ENCODE data around the gene DQX1.
A peak's percentile ranks its signal among the peaks of the same experiment; 100 is the strongest.
"Not testable (repeated sequence)": the region's sequence is repeated elsewhere in the genome, so short reads cannot be mapped to it uniquely, and the experiment has no call there.

Gene DQX1

DNA sequence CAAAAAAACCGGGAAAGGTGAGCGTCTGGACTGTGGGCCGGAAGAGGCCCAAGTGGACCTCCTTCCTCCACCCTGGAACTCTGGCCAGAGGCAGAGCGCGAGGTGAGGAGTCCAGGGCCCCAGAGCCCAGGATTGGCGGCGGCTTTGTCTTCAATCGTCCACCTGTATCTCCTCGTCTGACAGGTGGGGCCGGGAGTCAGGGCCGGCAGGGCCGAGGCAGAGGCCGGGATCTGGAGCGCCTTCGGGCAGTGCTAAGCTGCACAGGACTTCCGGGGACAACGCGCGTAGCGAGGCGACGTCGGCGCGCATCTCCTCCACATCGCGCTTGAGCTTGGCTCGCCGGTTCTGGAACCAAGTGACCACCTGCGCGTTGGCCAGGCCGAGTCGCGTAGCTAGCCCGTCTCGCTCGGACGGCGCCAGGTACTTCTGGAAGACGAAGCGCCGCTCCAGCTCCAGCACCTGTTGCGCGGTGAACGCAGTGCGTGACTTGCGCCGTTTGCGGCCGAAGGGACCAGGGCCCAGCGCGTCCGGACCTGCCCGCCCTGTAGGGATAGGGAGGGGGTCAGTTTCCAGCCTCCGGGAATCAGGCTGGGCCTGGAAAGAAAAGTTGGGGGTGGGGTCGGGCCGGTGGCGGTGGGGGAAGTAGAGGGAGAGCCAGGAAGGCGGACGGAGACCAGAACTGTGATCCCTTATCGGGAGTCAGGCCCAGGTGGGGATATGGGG lies 28.1 kb downstream of the DQX1 start:
- no peak for DNase-seq (ENCODE audit: low read depth in 2 of 3, low spot score in 2 of 3)

DNA sequence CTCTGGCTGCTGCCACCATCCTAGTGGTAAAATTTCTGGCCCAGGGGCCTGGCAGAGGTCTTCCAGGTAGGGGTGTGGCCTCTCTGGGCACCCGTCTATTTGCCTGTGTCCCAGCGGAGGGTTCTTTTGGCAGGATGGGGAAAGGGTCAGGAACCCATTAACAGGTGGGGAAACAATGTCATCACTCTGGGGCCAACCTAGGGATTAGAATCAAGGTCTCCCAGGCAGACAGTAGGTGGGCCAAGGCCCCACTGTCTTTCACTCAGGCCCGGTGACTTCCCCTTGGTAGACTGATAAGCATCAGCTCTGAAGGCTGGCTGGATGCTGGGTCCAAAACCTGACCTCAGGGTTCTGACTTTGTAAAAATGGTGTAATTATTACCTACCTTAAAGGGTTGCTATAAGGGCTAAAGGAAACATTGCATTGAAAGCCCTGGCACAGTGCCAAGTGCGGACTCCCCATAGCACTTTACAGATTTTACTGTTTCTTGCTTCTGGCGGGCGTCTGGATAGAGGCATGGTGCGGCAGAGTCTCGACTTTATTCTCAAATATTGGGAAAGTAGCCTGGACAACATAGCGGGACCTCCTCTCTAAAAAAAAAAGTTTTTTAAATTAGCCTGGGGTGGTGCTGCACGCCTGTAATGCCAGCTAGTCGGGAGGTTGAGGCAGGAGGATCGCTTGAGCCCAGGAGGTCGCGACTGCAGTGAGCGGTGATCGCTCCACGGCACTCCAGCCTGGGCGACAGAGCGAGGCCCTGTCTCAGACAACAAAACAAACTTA lies 28.8 kb downstream of the DQX1 start:
- DNase-seq (ENCODE audit: low read depth in 2 of 3, low spot score in 2 of 3), result no peak

DNA sequence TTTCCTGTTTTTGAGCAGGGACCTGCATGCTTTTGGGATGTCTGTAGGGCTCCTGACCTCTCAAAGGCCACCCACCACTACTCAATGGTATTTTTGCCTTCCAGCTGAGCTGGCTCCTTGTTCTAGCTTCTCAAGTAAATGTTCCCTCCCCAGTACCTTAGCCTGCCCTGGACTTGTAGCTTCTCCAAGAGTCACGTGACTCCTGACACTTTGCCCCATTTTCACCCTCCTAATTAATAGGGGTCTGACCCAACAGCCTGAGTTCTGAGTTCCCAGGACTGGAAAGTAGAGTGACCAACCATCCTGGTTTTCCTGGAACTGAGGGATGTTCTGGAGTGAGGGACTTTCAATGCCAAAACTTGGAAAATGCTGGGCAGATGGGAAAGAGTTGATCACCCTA lies 30.6 kb downstream of the DQX1 start:
- no peak for DNase-seq (ENCODE audit: low read depth in 2 of 3, low spot score in 2 of 3)

DNA sequence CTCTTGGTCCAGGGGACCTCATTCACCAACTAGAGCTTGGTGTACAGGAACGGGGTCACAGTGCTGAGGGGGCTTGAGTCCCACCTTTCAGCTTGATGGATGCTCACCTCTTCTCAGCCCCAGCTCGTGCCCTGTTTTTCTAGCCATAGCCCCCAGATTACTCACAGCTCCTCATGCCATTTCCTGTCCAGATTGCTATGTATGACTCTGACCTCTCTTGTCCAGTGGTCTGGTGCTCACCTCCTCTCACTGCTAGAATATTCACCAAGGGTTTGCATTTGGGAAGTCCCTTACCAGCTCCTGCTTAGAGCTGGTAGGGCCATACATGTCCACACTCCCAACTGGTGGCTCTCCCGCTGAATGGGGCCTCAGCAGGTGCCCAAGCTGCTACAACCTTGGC lies 32.5 kb downstream of the DQX1 start:
- DNase-seq (ENCODE audit: low read depth in 2 of 3, low spot score in 2 of 3), result no peak

DNA sequence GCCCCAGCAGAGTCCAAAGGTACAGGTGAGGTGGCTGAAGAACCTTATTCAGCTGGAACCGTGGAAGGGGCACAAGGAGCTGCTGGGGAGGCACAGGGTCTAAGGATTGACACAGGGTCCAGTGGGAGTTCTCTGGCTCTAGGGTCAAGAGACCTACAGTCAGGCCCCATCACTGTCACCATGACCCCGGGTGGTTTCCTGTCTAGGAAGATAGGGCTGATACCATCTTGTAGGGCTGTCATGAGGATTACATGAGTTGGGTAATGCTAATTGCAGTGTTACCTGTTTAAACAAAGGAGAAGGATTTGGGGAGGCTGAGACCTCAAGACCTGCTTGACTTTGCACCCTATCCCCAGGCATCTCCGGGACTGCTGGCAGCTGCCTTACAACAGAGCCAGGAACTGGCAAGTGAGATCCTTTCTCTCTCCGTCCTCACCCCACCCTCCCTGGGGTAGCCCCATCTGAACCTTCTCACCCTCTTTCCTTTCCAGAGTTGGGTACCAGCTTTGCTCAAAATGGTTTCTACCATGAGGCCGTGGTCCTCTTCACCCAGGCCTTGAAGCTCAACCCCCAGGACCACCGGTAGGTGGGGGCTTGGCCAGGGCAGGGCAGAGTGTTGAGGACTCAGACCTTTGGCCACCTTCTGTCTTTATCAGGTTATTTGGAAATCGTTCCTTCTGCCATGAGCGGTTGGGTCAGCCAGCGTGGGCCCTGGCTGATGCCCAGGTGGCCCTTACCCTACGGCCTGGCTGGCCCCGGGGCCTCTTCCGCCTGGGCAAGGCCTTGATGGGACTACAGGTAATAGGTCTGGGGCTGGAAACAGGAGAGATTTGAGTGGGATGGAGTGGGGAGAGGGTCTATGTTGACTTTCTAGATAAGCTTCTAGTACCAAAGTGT lies 34.1 kb downstream of the DQX1 start:
- DNase-seq (ENCODE audit: low read depth in 2 of 3, low spot score in 2 of 3), result no peak

DNA sequence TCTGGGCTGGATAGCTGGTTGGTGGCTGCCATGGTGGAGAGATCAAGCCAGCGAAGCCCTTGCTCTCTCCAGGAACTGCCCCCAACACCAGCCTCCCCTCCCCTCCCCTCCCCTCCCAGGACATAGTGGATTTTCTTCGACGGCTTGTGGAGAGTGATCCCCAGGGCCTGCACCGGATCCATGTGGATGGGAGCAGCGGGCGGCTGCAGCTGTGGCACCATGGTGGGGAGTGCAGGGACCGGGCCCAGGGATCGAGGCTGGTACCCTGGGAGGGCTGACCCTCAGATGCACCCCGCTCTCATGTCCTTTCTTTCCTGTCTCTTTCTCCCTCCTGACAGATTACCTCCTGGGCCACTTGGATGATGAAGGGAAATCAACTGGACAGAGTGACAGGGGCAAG lies 36.1 kb downstream of the DQX1 start:
- no peak for DNase-seq (ENCODE audit: low read depth in 2 of 3, low spot score in 2 of 3)

DNA sequence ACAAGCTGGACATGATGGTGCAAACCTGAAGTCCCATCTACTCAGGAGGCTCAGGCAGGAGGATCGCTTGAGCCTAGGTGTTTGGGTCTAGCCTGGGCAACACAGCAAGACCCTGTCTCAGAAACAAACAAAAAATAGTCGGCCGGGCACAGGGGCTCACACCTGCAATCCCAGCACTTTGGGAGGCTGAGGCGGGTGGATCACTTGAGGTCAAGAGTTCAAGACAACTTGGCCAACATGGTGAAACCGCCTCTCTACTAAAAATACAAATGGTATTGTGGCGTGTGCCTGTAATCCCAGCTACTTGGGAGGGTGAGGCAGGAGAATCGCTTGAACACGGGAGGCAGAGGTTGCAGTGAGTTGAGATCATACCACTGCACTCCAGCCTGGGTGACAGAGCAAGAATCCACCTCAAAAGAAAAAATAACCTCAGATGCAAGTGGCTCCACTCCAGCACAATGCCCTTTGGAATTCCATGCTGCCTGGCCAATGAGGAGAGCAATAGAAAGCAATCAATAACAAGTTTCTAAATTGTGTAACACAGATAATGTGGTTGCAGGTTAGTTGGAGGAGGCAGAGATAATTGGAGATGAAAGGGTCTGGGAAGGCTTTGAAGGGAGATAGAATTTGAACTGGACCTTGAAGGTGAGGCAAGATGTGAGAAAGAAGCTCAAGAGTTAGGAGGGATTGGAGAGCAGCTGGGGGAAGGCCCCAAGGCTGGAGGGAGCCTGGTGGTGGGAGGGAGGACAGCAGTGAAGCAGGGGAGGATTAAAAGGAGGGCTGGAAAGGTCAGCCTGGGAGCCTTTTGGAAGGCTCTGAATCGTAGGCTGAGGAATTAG lies 37.2 kb downstream of the DQX1 start:
- DNase-seq (ENCODE audit: low read depth in 2 of 3, low spot score in 2 of 3), result no peak

DNA sequence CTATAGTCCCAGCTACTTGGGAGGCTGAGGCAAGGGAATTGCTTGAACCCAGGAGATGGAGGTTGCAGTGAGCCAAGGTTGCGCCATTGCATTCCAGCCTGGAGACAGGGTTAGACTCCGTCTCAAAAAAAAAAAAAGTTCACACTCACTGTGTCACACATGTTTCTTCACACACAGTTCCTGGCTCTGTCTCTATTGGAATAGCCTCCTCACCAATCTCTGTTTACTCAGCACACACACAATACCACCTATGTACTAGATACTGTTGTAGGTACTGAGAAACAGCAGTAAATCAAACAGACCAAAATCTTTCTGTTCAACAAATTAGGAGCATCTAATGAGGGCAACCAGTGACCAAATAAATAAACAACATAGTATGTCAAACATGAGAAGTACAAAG lies 39.9 kb downstream of the DQX1 start:
- DNase-seq (ENCODE audit: low read depth in 2 of 3, low spot score in 2 of 3), result no peak

DNA sequence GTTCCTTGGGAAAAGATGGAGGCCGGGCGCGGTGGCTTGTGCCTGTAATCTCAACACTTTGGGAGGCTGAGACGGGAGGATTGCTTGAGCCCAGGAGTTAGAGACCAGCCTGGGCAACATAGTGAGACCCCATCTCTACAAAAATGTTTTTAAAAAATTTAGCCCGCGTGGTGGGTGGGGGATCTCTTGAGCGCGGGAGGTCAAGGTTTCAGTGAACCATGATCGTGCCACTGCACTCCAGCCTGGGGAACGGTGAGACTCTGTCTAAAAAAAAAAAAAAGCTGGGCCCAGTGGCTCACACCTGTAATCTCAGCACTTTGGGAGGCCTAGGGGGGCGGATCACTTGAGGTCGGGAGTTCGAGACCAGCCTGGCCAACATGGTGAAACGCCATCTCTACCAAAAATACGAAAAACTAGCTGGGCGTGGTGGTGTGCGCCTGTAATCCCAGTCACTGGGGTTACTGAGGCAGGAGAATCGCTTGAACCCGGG lies 42.3 kb downstream of the DQX1 start:
- DNase-seq (ENCODE audit: low read depth in 2 of 3, low spot score in 2 of 3), result not testable (repeated sequence)

DNA sequence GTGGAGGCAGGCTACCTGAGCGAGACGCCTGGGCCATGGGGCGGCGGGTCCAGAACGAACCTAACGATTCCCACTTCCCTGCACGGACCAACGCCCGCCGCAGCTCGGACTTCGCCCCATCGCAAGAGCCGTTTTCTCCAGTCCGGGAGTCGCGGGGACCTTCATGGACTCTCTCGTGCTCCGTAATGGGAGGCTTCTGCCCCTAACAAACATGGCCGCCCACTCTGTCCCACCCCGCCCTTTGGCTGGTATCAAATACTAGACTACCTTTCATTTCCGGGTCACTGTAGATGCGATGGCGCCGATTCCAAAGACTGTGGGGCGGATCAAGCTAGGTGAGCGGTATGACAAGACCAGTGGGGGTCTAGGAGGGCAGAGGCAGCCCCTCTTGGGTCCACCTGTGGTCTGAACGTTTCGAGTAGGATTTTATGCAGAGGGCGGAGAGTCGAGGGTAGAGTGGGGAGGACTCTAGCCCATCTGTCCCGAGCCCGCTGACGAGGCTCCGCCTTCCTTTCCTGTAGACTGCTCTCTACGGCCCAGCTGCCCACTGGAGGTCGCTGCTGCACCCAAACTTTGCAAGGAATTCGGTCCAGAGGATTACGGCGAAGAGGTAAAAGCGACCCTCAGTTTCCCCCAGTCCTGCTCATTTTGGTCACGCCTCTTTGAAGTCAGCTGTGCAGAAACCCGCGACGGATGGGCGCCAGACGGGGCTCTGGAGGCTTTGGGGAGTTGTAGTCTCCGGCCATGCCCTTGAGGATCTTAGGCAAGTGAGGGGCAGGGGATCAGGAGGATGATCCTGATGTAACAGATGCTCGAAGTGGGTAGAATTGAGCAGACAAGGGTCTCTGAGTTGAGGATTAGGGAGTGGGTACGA lies 43.0 kb downstream of the DQX1 start, which contains the start of the genes CCDC142 and TTC31:
TSS of gene CCDC142 (minus strand) at position 198 of the 874 bp plus-strand sequence. CDS start at position 37, 161 bp downstream.
TSS of gene TTC31 (plus strand) at position 281 of the 874 bp plus-strand sequence. CDS start at position 296, 15 bp downstream.
- peak; percentile 74 to 83 (median 77) for DNase-seq (ENCODE audit: low read depth in 2 of 3, low spot score in 2 of 3)

DNA sequence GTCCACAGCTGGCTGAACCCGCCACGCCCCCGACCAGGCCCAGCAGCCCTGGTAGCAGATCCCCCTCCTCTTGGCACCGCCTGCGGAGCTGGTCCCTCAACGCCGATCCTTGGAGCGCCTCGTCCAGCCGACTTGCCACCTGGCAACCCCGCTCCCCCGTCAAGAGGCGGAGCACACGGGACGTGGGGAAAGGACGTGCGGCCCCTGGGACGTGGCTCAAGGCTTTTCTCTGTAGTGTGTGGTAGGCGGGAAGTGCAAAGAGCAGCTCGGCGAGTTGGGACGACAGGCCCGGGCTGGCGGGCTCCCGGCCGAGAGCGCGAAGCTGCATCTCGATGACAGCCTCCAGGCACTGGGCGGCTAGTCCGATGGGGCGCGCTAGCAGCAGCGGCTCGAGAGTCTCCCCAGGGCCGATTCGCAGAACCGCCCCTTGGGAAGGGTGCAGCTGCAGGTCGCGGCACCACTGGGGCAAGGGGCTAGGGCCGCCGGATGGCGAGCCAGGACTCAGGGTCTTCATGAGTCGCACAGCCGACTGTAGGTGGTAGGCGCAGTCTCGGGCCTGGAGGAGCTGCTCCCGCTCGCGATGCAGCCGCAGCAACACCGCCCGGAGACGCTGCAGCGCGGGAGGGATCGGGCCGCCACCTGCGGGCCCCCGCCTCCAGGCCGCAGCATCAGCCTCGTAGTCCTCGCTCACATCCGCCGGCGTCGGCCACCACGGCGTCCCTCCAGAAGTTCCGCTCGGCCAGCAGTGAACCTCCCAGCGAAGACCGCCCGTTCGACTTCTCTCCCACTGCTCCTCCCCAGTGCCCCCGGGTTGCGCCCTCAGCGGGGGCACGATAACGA lies 43.9 kb downstream of the DQX1 start:
- no peak for DNase-seq (ENCODE audit: low read depth in 2 of 3, low spot score in 2 of 3)

DNA sequence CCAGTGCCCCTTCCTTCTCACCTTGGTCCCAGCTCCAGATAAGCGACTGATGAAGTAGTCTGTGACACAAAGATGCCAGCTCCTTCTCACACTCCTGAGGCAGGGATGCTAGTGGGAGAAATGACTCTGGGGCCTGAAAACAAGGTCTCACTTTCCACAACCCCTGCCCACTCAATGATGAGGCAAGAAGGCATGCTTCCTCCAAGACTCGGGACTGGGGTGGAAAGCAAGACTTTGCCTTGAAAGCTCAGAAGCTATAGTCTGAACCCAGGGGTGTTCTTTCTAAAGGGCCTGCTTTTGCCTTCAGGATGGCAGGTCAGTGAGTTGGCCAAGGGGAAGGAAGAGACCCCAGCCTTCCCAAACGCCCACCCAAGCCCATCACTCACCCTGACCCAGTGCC lies 44.6 kb downstream of the DQX1 start:
- DNase-seq (ENCODE audit: low read depth in 2 of 3, low spot score in 2 of 3), result no peak

DNA sequence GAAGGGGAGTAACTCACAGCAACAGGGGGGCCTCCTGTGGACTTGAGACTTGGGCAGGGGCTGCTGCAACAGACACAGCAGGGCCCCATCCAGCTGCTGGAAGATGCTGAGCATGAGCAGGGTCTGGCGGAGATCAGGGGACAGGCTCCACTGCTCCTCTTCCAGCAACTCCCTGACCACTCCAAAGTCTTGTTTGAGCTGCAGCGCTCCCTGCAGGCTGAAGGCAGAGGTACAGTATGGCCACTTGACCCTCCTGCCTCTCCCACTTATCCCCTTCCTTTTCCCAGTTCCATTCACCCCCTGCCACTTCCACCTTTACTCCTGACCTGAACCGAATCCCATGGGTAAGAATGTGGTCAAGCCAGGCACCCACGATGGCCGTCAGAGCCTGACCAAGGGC lies 51.1 kb downstream of the DQX1 start:
- no peak for DNase-seq (ENCODE audit: low read depth in 2 of 3, low spot score in 2 of 3)

DNA sequence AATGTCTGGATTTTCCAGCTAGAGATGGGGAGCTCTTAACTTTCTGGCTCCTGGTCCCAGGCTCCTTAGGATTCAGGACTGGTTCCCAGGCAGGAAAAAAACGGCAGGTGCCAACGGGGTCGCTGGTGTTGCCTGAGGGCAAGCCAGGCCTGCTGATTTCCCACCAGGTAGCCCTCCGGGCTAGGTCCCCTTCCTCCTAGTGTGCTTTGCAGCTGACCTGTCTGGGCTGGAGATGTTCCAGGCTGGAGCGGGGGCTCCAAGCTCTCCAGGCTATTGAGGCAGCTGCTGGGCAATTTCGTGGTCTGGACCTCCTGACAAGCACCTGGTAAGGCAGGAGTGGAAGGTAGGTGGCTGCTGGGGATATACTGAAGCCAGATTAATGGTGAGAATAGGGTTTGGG lies 51.5 kb downstream of the DQX1 start:
- no peak for DNase-seq (ENCODE audit: low read depth in 2 of 3, low spot score in 2 of 3)

DNA sequence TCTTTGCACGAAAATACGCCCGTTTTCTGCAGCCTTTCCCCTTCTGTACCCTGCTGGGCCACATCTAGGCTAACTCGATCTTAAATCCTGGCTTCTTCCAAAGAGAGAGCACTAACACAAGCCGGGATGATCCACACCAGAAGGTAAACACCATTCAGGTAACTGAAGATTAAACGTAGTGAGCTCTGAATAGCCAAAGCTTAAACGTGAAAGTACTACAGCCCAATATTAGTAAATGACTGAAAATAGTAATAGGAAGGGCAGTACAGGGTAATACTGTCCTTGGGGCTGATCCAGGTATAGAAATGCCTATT lies 53.1 kb downstream of the DQX1 start:
- no peak for DNase-seq (ENCODE audit: low read depth in 2 of 3, low spot score in 2 of 3)

DNA sequence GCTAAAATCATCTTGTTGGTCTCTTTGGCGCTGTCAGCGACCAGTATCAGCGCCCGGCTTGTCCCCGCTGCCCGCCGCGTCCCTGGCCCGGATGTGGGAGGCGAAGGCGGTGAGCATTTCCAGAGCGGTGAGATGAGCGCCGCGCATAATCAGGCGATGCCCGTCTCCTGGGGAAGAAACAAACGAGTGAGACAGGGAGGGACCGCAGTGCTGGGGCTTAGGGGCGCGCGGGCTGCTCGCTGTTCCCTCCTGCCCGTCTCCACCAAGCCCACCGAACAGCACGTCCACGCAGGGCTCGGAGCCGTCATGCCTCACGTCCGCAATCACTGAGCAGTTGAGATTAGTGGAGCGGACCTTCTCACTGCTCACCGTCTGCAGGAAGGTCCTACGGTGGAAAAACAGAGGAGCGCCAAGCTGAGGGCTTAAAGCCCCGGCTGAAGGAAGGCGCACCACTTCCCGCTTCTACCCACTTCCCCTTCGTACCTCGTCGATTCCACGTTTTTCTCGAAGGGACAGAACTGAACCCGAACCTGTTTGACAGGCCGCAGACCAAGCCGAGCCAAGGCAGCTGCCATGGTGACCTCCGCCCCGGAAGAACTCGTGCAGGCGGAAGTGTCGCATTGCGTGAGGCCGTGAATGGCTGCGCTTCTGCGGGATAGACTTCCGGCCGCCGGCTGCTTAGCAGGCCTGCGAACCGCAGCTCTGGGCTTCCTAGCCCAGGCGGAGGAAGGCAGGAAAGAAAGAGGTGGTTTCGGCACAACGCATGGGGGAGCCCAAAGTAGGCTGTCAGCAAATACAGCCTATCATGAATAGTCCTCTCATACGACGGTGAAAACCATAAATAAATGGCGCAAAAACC lies 53.7 kb downstream of the DQX1 start, which contains the start of gene MRPL53:
TSS of gene MRPL53 (minus strand) at position 595 of the 859 bp plus-strand sequence. CDS start at position 575, 20 bp downstream.
- DNase-seq (ENCODE audit: low read depth in 2 of 3, low spot score in 2 of 3), result peak; percentile 86 to 98 (median 92)

DNA sequence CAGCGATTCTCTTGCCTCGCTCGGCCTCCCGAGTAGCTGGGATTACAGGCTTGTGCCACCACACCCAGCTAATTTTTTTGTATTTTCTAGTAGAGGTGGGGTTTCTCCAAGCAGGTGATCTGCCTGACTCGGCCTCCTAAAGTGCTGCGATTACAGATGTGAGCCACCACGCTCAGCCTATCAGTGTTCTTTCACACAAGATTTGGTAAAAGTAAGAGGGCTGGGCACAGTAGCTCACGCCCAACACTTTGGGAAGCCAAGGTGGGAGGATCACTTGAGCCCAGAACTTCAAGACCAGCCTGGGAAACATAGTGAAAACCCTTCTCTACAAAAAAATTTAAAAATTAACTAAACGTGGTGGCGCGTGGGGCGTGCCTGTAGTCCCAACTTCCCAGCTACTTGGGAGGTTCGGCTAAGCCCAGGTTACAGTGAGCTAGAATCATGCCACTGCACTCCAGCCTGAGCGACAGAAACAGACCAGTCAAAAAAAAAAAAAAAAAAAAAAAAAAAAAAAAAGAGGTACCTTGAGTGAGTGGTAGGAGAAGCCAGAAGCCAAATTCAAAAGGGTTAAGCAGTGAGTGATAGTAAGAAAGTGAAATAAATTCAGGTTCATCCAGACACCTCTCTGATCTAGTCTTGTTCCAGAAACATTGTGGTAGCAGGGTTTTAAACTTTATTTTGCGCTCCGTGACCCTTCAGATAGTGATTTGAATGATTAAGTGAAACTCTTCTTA lies 54.5 kb downstream of the DQX1 start:
- no peak for DNase-seq (ENCODE audit: low read depth in 2 of 3, low spot score in 2 of 3)
